ENCODE measurements around the gene CLEC2D.
"Not testable (repeated sequence)": the region's sequence is repeated elsewhere in the genome, so short reads cannot be mapped to it uniquely, and the experiment has no call there.

CLEC2D gene

DNA sequence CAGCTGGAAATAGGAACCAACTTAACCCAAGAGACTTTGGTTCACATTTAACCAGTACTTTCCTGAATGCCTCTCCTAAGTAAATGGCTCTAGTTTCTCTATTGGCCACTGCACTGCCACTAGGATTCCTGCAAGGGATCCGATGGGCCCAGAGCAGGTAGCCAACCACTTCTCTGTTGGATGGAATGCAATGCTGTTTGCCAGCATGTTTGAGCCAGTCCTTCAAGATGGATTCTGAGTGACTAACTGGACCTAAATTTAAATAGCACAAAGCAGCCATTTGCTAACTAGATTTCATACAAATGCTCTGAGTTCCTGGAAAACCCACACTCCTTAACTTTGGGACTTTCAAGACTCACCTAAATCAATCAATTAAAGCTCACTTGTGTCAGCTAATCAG lies 9.5 kb upstream of the CLEC2D start:
- DNase-seq (ENCODE audit: low spot score), result no peak

GRCh38 chr12:9661720-9662119 lies 7.8 kb upstream of the CLEC2D start:
- no peak for DNase-seq (ENCODE audit: low spot score)

DNA sequence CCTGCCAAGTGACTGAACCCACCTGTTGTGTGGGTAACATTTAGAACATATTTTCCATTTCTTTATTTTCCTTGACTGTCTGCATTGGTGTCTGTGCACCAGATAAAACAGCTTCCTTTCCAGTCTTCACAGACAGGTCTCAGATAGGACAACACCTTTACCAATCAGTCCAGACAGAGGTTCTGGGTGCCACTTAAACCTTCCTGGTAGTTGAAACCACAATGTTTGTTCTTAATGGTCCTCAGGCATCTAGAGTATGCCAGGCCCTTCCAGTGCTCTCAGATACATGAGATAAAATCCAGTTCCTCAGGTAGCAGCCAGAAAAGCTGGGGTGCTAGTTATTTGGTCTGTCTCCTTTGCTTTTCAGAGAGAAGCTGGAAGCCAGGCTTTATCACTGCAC lies 7.0 kb upstream of the CLEC2D start:
- no peak for DNase-seq (ENCODE audit: low spot score)

DNA sequence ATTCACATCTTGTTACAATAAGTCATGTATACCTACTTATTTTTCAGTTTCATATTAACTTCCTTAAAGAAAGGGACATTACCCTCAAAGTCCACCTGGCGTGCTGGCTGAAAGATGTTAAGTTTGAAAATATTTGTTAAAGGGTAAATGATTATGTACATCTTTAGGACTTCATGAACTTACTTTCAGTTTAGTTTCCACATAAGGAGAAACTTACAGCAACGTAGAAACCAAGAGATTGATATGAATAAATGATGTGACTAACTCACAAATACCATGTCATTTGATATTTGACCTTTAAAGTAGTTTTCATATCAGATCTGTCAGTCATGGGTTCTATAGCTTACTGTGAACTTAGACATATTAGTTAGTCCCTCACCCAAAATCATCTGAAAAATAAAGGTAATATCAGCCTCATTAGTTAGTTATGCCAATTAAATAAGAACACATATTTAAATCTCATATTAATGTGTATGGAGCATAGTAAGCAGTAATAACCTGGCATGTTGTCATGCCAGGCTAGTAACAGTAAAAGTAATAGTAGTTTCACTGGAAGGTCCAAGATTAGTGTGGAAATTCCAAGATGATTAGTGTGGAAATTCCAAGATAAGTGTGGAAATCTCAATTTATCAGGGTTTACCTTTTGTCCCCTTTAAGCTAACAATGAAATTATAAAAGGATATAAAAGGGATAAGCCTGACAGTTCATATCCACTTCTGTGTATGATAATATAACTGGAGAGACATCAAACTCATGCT lies 1.9 kb upstream of the CLEC2D start:
- no peak for DNase-seq (ENCODE audit: low spot score)

- no peak for DNase-seq (ENCODE audit: low spot score)
These were observed 1.1 kb upstream of the CLEC2D start for GRCh38 chr12:9668161-9669018.

- DNase-seq (ENCODE audit: low spot score), result no peak
These were observed 540 bp upstream of the CLEC2D start for GRCh38 chr12:9669019-9669326.

- not testable (repeated sequence) for DNase-seq (ENCODE audit: low spot score)
These were observed 2.8 kb downstream of the CLEC2D start for GRCh38 chr12:9672340-9672739.

- peak; percentile 23 for DNase-seq (ENCODE audit: low spot score)
These were observed 4.1 kb downstream of the CLEC2D start for GRCh38 chr12:9673404-9674225.

- DNase-seq (ENCODE audit: low spot score), result no peak
These were observed 4.7 kb downstream of the CLEC2D start for GRCh38 chr12:9674226-9674590.

DNA sequence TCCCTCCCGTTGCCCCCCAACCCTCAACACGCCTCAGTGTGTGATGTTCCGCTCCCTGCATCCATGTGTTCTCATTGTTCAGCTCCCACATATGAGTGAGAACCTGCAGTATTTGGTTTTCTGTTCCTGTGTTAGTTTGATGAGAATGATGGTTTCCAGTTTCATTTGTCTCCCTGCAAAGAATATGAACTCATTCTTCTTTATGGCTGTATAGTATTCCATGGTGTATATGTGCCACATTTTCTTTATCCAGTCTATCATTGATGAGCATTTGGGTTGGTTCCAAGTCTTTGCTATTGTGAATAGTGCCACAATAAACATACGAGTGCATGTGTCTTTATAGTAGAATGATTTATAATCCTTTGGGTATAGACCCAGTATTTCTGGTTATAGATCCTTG lies 13.0 kb downstream of the CLEC2D start:
- DNase-seq (ENCODE audit: low spot score), result not testable (repeated sequence)

DNA sequence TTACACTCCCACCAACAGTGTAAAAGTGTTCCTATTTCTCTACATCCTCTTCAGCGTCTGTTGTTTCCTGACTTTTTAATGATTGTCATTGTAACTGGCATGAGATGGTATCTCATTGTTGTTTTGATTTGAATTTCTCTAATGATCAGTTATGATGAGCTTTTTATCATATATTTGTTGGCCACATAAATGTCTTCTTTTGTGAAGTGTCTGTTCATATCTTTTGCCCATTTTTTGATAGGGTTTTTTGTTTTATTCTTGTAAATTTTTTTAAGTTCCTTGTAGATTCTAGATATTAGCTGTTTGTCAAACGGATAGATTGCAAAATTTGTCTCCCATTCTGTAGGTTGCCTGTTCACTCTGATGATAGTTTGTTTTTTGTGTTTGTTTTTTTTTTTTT lies 13.4 kb downstream of the CLEC2D start:
- not testable (repeated sequence) for DNase-seq (ENCODE audit: low spot score)

DNA sequence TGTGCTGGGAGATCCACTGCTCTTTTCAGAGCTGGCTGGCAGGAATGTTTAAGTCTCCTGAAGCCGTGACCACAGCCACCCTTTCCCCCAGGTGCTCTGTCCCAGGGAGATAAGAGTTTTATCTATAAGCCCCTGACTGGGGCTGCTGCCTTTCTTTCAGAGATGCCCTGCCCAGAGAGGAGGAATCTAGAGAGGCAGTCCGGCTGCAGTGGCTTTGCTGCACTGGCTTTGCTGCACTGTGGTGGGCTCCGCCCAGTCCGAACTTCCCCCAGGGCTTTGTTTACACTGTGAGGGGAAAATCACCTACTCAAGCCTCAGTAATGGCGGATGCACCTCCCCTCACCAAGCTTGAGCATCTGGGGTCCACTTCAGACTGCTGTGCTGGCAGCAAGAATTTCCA lies 15.9 kb downstream of the CLEC2D start:
- not testable (repeated sequence) for DNase-seq (ENCODE audit: low spot score)

DNA sequence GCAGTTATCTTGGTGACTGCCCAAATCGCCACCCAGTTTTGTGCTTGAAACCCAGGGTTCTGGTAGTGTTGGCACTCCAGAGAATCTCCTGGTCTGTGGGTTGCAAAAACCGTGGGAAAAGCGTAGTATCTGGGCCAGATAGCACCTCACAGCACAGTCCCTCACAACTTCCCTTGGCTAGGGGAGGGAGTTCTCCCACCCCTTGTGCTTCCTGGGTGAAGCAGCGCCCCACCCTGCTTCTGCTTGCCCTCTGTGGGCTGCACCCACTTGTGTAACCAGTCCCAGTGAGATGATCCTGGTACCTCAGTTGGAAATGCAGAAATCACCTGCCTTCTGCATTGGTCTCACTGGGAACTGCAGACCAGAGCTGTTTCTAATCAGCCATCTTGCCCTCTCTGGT lies 16.4 kb downstream of the CLEC2D start:
- DNase-seq (ENCODE audit: low spot score), result no peak

GRCh38 chr12:9687228-9687627 lies 17.7 kb downstream of the CLEC2D start:
- DNase-seq (ENCODE audit: low spot score), result no peak

DNA sequence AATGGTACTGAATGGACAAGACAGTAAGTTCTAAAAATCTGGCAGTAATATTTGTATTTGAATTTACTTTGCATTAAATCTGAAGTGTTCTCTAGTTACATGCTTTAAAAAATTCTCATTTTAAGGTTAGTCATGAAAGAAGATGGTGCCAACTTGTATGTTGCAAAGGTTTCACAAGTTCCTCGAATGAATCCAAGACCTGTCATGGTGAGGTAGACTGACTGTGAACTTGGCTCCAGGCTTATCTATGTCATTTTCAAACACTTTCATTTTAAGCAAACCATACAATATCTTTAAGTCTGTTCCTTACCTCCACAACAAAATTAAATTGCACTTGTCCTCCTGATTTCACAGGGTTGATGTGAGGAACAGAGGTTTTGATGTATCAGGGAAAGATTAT lies 23.4 kb downstream of the CLEC2D start:
- no peak for DNase-seq (ENCODE audit: low spot score)

DNA sequence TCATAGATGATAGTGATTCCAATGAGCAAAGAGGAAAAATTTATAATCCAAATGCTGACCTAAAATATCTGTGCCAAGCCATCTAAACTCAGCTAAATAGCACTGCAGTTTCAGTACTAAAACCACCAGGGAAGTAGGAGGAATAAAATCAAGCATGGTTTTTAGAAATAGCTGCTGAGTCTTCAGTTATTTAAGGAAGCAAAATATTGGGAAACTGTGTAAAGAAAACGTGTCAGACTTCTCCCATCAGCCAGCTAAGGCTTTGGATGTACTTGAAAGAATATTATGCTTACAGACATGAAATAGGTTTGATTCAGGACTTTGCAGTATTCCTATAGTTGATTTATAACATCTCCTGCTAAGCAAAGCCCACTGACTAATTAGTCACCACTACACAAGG lies 24.7 kb downstream of the CLEC2D start:
- DNase-seq (ENCODE audit: low spot score), result no peak

GRCh38 chr12:9695150-9695549 lies 25.6 kb downstream of the CLEC2D start:
- not testable (repeated sequence) for DNase-seq (ENCODE audit: low spot score)

- not testable (repeated sequence) for DNase-seq (ENCODE audit: low spot score)
These were observed 26.1 kb downstream of the CLEC2D start for GRCh38 chr12:9695661-9696060.

DNA sequence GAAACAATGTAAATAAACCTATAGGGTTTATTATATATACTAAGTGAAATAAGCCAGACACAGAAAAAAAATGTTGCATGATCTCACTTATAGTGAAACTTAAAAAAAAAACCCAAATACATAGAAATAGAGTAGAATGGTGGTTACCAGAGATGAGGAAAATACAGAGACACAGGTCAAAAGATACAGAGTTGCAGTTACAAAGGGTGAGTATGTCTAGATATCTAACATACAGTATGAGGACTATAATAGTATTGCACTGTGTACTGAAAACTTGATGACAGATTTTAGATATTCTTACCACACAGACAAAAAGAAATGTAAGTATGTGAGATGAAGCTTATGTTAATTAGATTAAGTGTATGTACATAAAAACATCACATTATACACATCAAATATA lies 28.1 kb downstream of the CLEC2D start:
- no peak for DNase-seq (ENCODE audit: low spot score)

DNA sequence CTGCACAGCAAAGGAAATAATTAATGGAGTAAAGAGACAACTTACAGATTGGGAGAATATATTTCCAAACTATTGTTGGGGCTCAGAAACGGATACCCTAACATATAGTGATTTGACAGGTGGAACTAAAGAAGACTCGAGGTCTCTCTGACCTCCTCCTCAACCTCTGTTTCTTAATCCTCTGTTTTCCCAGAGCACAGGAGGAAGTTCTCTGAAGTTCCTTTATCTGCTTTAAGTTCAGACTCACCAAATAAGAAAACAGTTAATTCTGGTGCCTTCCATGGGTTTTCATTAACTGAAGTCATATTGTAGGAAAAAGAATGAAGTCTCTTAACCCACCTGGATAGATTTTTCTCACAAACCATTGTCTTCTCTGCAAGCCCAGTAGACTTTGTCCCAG lies 29.2 kb downstream of the CLEC2D start:
- DNase-seq (ENCODE audit: low spot score), result no peak

GRCh38 chr12:9699269-9699897 lies 29.9 kb downstream of the CLEC2D start:
- no peak for DNase-seq (ENCODE audit: low spot score)

- DNase-seq (ENCODE audit: low spot score), result no peak
These were observed 30.5 kb downstream of the CLEC2D start for GRCh38 chr12:9699898-9700605.
